GM21390 (cell line): ENCODE data around the gene MAPT.
"Not testable (repeated sequence)": the region's sequence is repeated elsewhere in the genome, so short reads cannot be mapped to it uniquely, and the experiment has no call there.

Source experiments
- ATAC-seq: cut with Tn5 transposase; IDR thresholded peaks from one replicate; pipeline ENCODE4 v1.9.1; 2021; ENCODE audit not compliant: unreplicated experiment

MAPT gene

DNA sequence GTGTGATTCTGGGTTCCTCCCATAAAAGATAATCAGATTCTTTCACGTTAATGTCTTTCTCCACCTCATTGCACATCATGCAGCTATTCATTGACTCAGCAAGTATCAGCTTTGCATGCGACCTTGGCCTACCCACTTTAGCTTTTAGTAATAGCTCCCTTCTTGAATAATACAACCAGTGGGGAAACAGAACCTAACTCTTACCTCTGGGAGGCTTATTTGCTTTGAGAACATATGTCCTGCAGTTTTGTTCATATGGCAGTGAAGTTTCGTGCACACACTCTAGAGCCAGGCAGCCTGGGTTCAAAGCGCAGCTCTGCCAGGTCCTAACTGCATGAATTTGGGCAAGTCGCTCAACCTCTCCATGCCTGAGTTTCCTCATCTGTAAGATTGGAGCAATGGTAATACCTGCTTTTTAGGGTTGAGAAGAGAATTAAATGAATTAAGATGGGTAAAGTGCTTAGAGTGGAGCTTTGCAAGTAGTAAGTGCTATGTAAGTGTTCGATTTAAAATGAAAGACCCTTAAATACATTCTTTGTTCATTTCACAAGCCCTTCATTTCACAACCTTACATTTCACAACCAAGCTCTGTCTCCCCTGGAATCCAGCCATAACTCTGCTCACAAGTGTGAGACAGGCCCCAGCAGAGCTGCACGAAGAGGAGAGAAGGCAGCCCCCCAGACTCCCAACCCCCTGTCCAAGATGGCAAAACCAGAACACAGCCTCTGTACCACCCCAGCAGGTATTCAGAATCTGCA is 29.3 kb downstream of the MAPT start:
- no peak for ATAC-seq

DNA sequence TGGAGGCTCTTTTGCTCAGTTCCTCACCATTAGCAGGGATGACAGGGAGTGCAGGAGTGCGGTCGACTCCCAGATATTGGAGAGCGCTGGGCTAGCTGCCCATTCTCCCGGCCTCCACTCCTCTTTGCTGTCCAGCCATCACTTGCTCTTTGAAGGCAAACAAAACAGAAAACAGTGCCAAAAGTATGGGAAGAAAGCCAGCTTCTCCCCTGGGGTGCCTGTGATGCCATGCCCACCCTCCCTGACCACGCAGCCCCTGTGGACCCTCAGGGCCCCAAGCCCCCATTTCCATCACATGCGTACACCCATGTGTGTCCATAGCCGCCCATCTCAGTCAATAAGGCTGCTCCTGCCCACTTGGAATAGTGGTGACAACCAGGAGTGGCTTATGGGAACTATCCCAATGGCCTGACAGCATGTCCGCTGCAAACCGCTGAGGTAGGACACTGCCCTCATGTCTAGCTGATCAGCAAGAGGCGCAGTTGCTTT is 30.0 kb downstream of the MAPT start:
- ATAC-seq, result no peak

DNA sequence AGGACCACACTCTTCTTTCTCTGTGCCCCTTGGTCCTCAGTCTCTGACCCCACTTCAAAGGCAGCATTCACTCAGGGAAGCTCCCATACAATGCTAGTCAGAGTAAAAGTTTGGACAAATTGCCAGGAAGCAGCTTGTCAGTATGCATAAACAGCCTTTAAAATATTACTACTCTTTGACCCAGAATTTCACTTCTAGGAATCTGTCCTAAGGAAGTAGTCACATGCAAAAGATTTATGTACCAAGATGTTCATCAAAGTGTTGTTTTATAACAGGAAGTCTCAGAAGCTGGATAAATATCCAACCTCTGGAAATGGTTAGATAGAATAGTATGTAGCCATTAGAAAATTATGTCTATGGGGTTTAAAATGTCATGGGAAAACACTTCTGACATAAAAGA is 31.0 kb downstream of the MAPT start:
- no peak for ATAC-seq

DNA sequence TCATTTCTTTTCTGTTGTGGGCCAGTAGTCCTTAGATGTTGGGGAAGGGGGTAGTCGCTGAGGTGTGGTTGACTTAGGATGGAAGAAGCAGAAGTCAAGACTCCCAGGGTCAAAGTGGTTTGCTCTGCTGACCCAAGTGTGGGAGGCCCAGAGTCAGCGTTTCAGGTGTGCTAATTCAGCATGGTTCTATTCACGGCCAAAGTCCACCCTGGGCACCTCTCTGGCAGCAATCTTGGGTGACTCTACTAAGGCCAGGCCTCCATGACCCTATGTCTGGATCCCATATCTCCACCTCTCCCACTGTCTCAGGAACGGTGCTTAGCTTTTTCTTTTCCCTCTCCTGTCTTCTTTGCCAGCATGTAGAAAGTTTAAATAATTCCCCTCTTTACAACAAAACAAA is 32.9 kb downstream of the MAPT start:
- no peak for ATAC-seq

DNA sequence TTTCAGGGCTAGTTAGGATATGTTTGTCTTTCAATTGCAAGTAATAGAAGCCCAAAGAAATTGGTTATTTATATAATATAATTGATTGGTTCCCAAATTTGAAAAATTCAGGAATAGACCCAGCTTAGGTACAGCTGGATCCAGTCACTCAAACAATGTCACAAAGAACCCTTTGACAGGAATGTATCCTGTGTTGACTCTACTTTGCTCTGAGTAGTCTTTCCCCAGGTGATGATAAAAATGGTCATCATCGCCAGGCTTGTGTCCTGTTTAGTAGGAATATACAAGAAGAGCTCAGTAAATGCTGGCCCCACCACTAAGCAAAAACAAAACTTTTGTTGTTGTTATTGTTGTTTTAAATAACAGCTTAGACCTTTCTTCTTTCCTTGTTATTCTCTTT is 35.0 kb downstream of the MAPT start:
- no peak for ATAC-seq

DNA sequence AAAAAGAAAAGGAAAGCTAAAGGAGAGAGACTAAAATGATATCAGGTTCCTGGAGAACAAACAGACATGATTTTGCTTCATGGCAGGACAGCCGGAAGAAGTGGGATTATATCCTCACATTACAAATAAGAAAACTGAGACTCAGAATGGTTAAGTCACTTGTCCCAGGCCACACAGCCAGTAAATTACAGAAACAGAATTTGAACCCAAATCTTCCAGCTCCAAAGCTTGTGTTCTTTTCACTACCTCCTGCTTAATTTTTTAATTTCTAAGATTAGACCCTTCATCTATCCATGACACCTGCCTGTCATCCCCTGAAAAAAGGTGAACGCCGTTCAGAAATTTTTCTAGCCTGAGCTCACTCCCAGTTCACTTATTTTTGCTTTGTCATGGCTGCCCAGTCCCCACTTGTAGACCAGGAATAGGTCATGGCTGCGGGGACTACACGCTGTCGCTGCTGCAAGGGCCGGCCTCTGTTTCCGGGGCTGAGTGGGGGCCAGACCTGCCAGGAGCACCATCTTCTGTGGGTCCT is 36.1 kb downstream of the MAPT start:
- ATAC-seq, result no peak

DNA sequence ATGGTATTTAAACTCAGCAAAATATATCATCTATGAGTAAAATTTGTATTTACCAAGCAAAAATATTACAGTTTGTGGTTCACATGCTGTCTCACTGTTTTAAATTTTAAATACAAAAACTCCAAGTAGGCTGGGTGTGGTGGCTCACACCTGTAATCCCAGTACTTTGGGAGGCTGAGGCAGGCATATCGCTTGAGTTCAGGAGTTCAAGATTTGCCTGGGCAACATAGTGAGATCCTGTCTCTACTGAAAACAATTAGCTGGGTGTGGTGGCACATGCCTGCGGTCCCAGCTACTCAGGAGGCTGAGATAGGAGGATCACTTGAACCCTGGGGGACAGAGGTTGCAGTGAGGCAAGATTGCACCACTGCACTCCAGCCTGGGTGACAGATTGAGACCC is 37.3 kb downstream of the MAPT start:
- no peak for ATAC-seq

DNA sequence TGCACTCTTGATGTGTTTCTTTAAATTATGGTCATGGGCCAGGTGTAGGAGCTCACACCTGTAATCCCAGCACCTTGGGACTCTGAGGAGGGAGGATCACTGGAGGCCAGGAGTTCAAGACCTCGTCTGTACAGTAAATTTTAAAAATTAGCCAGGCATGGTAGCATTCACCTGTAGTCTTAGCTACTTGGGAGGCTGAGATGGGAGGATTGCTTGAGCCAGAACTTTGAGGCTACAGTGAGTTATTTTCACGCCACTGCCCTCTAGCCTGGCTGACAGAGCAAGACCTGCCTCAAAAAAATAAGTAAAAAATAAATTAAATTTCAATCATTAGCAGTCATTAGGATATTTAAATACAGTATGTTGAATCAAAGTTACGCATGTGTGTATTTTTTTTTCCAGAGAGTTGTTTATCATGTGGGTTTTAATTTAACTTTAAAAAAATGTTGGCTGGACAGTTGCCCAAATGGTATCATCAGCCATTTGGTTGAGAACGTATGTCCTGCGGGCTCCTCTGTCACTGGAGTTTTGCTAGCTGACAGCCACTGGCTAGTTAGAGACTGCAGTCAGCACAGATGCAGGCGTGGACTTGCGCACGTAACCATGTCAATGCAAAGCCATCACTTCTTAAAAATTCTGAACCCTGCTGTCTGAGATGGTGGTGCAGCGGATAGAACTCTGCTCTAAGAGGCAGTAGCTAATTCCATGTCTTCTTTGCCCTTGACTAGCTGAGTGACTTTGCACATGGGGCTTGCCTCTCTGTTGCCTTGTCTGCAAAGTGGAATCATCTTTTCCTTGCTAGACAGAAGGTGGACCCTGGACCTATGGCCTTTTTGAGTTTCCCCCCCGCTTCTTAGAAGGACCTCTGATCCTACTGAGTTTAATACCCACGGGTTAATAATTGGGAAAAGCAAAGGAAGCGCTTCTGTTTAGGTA is 40.0 kb downstream of the MAPT start:
- ATAC-seq, result no peak

DNA sequence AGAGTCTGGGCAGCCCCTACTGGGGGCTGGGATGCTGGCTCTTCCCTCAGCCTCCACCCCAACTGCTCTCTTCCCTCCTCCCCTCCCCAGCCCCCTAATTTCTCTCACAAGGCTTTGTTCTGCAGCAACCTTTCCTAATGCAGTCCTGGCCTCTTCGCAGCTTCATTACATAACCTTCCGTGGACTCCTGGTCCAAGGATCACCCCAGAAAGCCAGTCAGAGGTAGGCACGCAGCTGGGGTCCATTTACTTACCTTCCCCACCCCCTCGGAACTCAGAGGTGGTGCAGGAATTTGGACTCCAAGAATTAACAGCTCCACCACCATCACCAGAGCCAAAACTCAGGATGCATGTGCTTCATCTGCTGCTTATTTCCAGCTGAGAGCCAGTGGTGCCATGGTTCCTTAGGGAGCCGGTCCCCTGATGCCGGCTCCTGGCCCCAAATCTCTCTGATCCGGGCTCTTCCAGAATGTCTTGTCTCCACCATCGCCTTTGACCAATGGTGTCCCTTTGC is 40.9 kb downstream of the MAPT start:
- no peak for ATAC-seq

DNA sequence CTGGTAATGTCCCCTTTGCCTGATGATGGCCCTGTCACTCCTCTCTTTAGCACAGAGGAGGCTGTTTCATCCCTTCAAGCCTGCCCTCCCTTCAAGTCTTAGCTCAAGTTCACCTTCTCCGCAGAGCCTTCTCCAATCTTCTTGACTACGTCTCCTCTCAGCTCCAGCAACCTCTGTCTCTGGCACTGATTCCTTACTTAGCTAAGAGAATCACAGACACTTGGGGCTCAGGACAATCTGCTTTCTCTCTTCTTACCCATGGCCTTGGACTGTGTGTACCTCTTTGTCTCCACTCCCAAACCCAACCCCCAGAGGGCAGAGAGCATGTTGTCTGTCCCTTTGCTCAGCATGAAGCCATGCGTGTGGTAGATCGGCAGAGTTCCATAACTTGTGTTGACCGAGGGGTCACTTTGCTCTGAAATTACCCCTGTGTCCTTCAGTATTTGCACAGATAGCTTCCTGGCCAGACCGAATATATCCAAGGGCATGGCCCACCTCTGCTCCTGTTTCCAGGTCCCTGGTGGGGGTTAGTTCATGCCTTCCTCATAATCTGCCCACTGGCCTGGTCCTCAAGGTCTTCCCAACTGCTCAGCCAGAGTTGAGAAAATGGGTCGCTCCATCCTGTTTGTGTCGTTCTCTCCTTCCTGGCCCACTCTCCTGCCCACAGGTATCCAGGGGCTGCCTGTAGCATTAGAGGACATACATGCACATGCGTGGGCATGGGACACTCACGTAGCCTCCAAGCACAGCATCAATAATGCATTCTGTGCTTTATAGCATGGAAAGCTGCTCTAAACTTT is 41.6 kb downstream of the MAPT start:
- no peak for ATAC-seq

DNA sequence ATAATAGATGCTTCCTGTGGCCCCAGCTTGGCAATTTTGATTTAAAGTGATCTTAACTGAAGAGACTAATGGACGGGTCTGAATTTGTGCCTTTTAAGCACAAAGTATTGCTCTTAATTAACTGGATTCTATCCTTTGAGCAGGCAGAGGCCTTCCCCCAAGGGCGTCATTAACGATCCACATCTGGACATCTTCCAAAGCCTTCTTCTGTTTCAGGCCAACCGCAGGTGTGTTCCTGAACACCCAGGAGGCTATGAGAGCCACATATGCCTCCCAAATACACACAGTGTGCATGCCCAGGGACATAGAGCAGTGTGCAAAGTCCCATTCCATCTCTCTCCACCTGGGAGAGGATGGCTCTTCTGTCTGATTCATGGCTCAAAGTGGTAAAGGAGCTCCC is 42.3 kb downstream of the MAPT start:
- no peak for ATAC-seq

DNA sequence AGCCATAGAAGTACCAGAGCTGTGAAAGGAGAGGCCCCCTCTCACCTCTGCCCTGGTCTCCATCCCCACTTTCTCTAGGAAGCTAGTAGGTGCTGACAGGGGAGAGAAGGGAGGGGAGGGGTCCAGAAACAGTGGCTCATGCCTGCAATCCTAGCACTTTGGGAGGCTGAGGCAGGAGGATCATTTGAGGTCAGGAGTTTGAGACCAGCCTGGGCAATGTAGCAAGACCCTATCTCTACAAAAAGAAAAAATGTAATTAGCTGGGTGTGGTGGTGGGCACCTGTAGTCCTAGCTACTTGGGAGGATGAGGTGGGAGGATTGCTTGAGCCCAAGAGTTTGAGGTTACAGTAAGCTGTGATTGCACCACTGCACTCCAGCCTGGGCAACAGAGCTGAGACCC is 42.8 kb downstream of the MAPT start:
- not testable (repeated sequence) for ATAC-seq

DNA sequence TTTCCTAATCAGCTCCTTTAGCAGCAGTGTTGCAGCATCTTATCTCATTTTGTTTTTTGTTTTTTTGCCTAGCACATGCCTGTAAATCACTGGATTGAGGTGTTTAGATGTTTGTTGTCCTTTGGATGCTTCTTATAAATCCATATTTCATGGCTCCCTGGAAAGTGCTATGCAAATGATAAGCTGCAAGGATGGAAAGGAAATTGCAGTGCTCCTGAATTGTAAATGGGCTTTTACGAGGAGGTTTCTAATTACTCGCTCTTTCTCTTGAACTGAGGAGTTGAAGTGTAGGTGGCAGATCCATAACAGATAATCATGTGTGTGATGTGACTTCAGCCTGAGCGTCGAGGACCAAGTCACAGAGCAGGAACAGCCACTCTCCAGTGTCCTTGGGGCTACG is 45.0 kb downstream of the MAPT start:
- no peak for ATAC-seq

DNA sequence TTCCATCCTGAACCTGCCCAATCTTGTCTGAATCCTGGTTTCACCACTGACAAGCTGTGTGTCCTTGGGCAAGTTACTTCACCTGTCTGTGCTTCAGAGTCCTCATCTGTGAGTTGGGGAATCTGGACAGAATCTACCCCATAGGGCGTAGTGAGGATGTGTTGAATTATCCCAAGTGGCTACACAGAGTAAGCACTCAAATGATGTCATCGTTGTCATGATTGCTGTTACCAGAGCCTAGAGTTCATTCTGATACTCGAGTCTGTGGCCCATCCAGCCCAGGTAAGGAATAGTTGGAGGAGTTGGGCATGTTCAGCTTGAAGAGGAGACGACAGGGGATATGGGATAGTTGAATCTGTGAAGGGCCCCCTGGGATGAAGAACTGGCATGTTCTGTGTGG is 45.9 kb downstream of the MAPT start:
- ATAC-seq, result no peak

DNA sequence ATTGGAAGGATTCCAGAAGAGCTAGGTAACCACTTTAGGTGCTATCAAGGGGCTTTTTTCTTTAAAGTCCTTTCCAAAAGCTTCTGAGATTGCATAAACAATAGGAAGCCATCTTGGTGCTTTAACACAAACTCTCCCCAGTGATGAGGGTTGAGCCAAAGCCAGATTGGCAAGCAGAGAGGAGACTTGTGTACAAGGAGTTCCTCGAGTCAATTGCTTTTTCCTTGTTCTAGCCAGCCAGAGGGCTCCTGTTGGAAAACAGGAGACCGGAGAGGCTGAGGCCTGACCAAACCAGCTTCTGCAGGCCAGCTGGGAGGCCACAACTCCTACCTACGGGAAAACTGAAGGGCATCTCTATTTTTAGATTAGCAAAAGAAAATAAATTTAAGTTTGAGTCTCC is 46.5 kb downstream of the MAPT start:
- ATAC-seq, result no peak

DNA sequence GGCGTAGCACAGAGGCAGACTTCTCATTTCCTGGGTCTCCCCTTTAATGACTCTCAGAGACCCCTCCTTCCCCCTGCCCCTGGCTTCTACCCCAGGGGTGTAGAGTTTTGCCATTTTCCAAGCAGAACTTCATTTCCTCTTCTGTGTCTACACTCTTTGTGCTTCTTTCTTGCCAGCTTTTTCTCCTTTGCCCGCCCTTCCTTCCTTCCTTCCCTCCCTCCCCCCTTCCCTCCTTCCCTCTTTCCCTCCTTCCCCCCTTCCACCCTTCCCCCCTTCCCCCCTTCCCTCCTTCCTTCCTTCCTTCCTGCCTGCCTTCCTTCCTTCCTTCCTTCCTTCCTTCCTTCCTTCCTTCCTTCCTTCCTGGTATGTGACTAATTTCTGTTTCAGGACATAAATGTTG is 47.0 kb downstream of the MAPT start:
- ATAC-seq, result no peak

DNA sequence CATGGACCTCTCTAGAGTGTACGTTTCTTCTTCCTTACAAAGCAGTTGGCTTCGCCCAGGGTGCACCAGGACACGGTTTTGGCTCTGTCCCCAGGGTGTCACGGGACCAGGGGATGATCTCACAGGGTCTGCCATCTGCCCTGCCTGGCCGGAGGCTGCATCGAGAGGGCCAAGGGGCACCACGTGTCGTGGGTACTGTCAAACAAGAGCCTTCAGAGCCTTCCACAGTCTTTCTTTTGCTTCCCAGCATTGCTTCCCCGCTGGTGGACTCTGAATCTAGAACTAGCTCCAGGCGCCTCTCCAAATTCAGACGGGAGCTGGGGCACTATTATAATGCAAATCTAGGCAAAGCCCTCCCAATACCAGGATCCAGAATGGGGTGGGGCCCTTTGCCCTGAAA is 47.9 kb downstream of the MAPT start:
- ATAC-seq, result no peak

DNA sequence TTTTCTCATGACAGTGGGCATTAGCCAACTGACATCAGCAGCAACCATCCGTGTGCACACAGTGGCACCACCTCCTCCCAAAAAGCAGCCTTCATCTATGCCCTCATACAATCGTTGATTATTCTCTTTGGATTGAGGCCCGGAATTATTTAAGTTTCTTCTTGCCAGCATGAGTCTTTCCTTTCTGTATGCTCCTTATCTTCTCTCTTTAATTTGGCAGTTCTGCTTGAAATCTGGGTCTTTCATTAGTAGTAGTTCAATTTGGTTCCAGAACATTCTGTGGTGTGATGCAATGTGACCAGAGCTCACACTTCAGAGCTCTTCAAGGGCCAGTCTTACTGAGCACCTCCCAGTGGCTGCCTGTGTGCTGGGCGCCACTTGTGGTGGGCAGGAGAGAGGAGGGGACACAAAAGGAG is 52.5 kb downstream of the MAPT start:
- ATAC-seq, result no peak

DNA sequence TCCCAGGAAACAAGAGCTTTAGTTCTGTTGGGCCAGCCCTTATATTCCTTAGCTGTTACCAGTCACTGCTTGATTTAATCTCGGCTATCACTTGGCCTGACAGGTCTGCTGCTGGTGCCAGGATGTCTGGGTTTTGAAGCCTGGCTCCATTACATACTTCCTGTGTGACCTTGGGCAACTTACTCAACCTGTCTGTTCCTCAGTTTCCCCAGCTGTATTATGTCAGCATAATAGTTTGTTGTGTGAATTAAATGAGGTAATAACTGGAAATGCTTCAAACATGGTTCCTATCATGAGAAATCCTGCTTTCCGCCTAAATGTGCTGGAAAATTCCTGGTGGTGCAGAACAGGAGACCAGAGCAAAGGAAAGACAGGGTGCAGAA is 54.1 kb downstream of the MAPT start:
- ATAC-seq, result no peak

DNA sequence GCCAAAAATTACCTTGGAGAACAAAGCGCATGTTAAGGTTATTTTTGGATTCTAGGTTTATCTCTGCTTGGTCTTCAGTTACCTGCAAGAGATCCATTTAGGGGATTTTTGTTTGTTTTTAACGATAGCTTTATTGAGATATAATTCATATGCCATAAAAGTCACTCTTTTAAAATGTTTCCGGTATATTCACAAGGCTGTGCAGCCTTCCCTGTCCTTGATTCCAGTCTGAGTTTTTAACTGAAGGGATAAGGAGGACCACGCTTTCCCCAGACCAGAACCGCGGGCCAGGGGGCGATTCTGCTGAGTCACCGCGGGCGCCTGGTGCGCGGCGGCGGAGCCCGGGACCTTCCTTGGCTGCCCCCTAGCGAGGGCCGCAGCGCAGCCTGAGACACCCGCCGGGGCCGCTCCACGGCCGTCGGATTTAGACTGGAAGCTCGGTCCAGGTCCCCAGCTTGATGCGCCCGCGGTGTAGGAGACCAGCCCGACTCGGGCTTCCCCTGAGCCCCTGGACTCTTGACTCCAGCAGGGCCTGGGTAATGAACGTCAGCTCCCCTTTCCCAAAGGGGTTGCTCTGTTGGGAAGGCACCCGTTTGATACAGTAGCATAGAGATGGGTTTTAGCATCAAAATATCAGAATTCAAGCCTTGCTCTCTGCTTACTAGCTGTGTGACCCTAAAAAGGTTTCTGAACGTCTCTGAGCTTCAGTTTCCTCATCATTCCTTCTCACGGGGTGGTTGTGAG is 54.7 kb downstream of the MAPT start:
- no peak for ATAC-seq
